Upper lobe of left lung (tissue), 4 donors: ENCODE measurements around the gene SDC3.

Experiments used
- CTCF ChIP-seq, 6 experiments: fragments of 450-650 bp in 4 of 6; fragments of 200-600 bp in 2 of 6; sonication (generic) in 2 of 6; IDR thresholded peaks; one replicate each; pipeline ENCODE4 v1.5.1; 2016 to 2019; ENCODE audit warnings: antibody characterized with exemption in 6 of 6
- EP300 ChIP-seq, 4 donors: sonication (generic); formaldehyde crosslinking; IDR thresholded peaks; one replicate each; pipeline ENCODE4 v1.5.1; 2017; ENCODE audit warnings: antibody characterized with exemption in 4 of 4, control low read depth in 2 of 4
- POLR2A ChIP-seq, 4 donors: fragments of 450-650 bp; IDR thresholded peaks; one replicate each; pipeline ENCODE4 v1.5.1; 2016 to 2017; ENCODE audit warnings: antibody characterized with exemption in 4 of 4, mild to moderate bottlenecking in 2 of 4
- POLR2AphosphoS5 ChIP-seq, 2 donors: sonication (generic); formaldehyde crosslinking; IDR thresholded peaks; one replicate each; pipeline ENCODE4 v1.5.1; 2017; ENCODE audit warnings: antibody characterized with exemption in 2 of 2

- TF ChIP-seq CTCF (IDR thresholded peaks at IDR 0.05), result no peak
- no peak for TF ChIP-seq POLR2A (IDR thresholded peaks at IDR 0.05)
- TF ChIP-seq POLR2AphosphoS5 (IDR thresholded peaks at IDR 0.05), result no peak
- no peak for TF ChIP-seq EP300 (IDR thresholded peaks at IDR 0.05)
These were observed 5.1 kb downstream of the SDC3 start for GRCh38 chr1:30903343-30904034.
